Astrocyte (in vitro differentiated cells and primary cell): ENCODE results near the gene POLG. TPM values are rescaled to one million over a fixed set of nuclear protein-coding genes. Genes with fewer than 3 reads are reported as not detected.

Experiments
- DNase-seq: peaks from one replicate; pipeline ENCODE4 v3.0.0-alpha.2; 2010; ENCODE audit warnings: low read depth
- FAIRE-seq: peaks from 2 replicates; lab custom pipeline; 2011; peaks lifted over from hg19 to GRCh38; lab: Jason Lieb, UNC
- H2AFZ ChIP-seq: 2 replicates; pipeline ENCODE4 v1.6.0; 2012; ENCODE audit warnings: low read depth, low read length, inconsistent platforms
- H3K27ac ChIP-seq: 2 replicates; pipeline ENCODE4 v1.5.1; 2011; ENCODE audit warnings: low read depth, low read length, inconsistent platforms
- H3K27me3 ChIP-seq: 2 replicates; pipeline ENCODE4 v1.6.0; 2011; ENCODE audit warnings: low read length, inconsistent platforms; ENCODE audit not compliant: insufficient read depth
- H3K36me3 ChIP-seq: 2 replicates; pipeline ENCODE4 v1.5.1; 2011; ENCODE audit warnings: low read length, inconsistent platforms; ENCODE audit not compliant: insufficient read depth
- H3K4me1 ChIP-seq: 2 replicates; pipeline ENCODE4 v1.5.1; 2011; ENCODE audit warnings: low read length, inconsistent platforms; ENCODE audit not compliant: insufficient read depth
- H3K4me2 ChIP-seq: 2 replicates; pipeline ENCODE4 v1.6.0; 2012; ENCODE audit warnings: low read length, inconsistent platforms
- H3K4me3 ChIP-seq: 2 replicates; pipeline ENCODE4 v1.5.1; 2011; ENCODE audit warnings: low read depth, mild to moderate bottlenecking, low read length, inconsistent platforms; ENCODE audit not compliant: insufficient read depth
- H3K79me2 ChIP-seq: 2 replicates; pipeline ENCODE4 v1.6.0; 2012; ENCODE audit warnings: mild to moderate bottlenecking, low read length, inconsistent platforms; ENCODE audit not compliant: insufficient read depth
- H3K9ac ChIP-seq: 2 replicates; pipeline ENCODE4 v1.6.0; 2012; ENCODE audit warnings: mild to moderate bottlenecking, low read length, inconsistent platforms
- H3K9me3 ChIP-seq: 2 replicates; pipeline ENCODE4 v1.5.1; 2012; ENCODE audit warnings: low read depth, mild to moderate bottlenecking, low read length, inconsistent platforms; ENCODE audit not compliant: insufficient read depth
- H4K20me1 ChIP-seq: 2 replicates; pipeline ENCODE4 v1.6.0; 2012; ENCODE audit warnings: low read length, inconsistent platforms; ENCODE audit not compliant: insufficient read depth
- H3K27ac Mint-ChIP-seq: one replicate; pipeline ENCODE4 v1.8.0; 2021; ENCODE audit warnings: mild to moderate bottlenecking, mixed read lengths; ENCODE audit not compliant: unreplicated experiment
- H3K27me3 Mint-ChIP-seq: one replicate; pipeline ENCODE4 v1.8.0; 2021; ENCODE audit warnings: low read depth, mixed read lengths; ENCODE audit not compliant: unreplicated experiment
- H3K36me3 Mint-ChIP-seq: one replicate; pipeline ENCODE4 v1.8.0; 2021; ENCODE audit warnings: low read depth, mixed read lengths; ENCODE audit not compliant: unreplicated experiment
- H3K4me1 Mint-ChIP-seq: one replicate; pipeline ENCODE4 v1.8.0; 2021; ENCODE audit warnings: low read depth, mixed read lengths; ENCODE audit not compliant: unreplicated experiment
- H3K4me3 Mint-ChIP-seq: one replicate; pipeline ENCODE4 v1.8.0; 2021; ENCODE audit warnings: mild to moderate bottlenecking, moderate library complexity, mixed read lengths; ENCODE audit not compliant: unreplicated experiment
- H3K9me3 Mint-ChIP-seq: one replicate; pipeline ENCODE4 v1.8.0; 2021; ENCODE audit warnings: mild to moderate bottlenecking, mixed read lengths; ENCODE audit not compliant: unreplicated experiment
- CTCF ChIP-seq: IDR thresholded peaks from 2 replicates; pipeline ENCODE4 v1.5.1; 2011; ENCODE audit warnings: low read depth, mild to moderate bottlenecking, inconsistent platforms, low read length, moderate library complexity; ENCODE audit not compliant: insufficient read depth
- EZH2 ChIP-seq: IDR thresholded peaks from 2 replicates; pipeline ENCODE4 v1.6.1; 2012; ENCODE audit warnings: mild to moderate bottlenecking, low read length, inconsistent platforms; ENCODE audit not compliant: insufficient read depth
- total RNA-seq: library from RNA; stranded (reverse); gene quantifications from 2 replicates; pipeline ENCODE4 v1.2.1, GENCODE V29; 2021

The POLG gene
- total RNA-seq, 1 donor from 2014 or later, result 54.4 TPM

GRCh38 chr15:89330881-89331595 lies 3.6 kb downstream of the POLG start:
- peaks cover 79% of the 10 kb centered on the region for H3K79me2 ChIP-seq
- Mint-ChIP-seq H3K4me1 (peaks cover 24% of the 10 kb centered on the region), H3K27ac (no peak overlapping the region), H3K36me3 (peaks cover 16% of the 10 kb centered on the region), H3K4me3 (peak overlapping the region; percentile 72), H3K9me3 (no peaks in the 10 kb centered on the region), H3K27me3 (no peaks in the 10 kb centered on the region)
- H3K4me3 ChIP-seq, result peak overlapping the region; percentile 27
- peaks cover 79% of the 10 kb centered on the region for H4K20me1 ChIP-seq
- H3K4me1 ChIP-seq, result peaks cover 29% of the 10 kb centered on the region
- DNase-seq (no peak), FAIRE-seq (no peak)
- H2AFZ ChIP-seq, result no peak overlapping the region
- peak overlapping the region; percentile 97 for H3K4me2 ChIP-seq
- H3K9ac ChIP-seq, result peak overlapping the region; percentile 42
- no peaks in the 10 kb centered on the region for H3K27me3 ChIP-seq
- peaks cover 58% of the 10 kb centered on the region for H3K36me3 ChIP-seq
- no peak overlapping the region for H3K27ac ChIP-seq
- no peaks in the 10 kb centered on the region for H3K9me3 ChIP-seq
- no peak for TF ChIP-seq CTCF
- TF ChIP-seq EZH2, result no peak

GRCh38 chr15:89330119-89330518 lies 4.5 kb downstream of the POLG start:
- peaks cover 82% of the 10 kb centered on the region for H3K79me2 ChIP-seq
- H3K36me3 ChIP-seq, result peaks cover 62% of the 10 kb centered on the region
- no peak for FAIRE-seq

More at GRCh38 chr15:89330119-89330518, 4.5 kb downstream of the POLG start:
- H3K9me3 ChIP-seq, result no peaks in the 10 kb centered on the region
- H3K4me1 Mint-ChIP-seq, result peaks cover 24% of the 10 kb centered on the region
- H3K27ac Mint-ChIP-seq, result no peak overlapping the region
- H4K20me1 ChIP-seq, result peaks cover 88% of the 10 kb centered on the region
- H3K9ac ChIP-seq, result no peak overlapping the region
- no peaks in the 10 kb centered on the region for H3K27me3 Mint-ChIP-seq
- no peak overlapping the region for H3K4me3 ChIP-seq
- DNase-seq, result no peak
- no peaks in the 10 kb centered on the region for H3K9me3 Mint-ChIP-seq
- H2AFZ ChIP-seq, result no peak overlapping the region
- H3K4me3 Mint-ChIP-seq, result peak overlapping the region; percentile 14
- no peaks in the 10 kb centered on the region for H3K27me3 ChIP-seq
- no peak overlapping the region for H3K27ac ChIP-seq
- H3K4me1 ChIP-seq, result peaks cover 24% of the 10 kb centered on the region
- H3K4me2 ChIP-seq, result peak overlapping the region; percentile 97
- peaks cover 18% of the 10 kb centered on the region for H3K36me3 Mint-ChIP-seq
- TF ChIP-seq EZH2 (no peak), CTCF (no peak)
